GM21529 (cell line): Measurements from ENCODE around the gene CRYAB.
"Not testable (repeated sequence)": the region's sequence is repeated elsewhere in the genome, so short reads cannot be mapped to it uniquely, and the experiment has no call there.

Experiments
- ATAC-seq: cut with Tn5 transposase; IDR thresholded peaks from one replicate; pipeline ENCODE4 v1.9.1; 2021; ENCODE audit not compliant: unreplicated experiment

CRYAB gene

DNA sequence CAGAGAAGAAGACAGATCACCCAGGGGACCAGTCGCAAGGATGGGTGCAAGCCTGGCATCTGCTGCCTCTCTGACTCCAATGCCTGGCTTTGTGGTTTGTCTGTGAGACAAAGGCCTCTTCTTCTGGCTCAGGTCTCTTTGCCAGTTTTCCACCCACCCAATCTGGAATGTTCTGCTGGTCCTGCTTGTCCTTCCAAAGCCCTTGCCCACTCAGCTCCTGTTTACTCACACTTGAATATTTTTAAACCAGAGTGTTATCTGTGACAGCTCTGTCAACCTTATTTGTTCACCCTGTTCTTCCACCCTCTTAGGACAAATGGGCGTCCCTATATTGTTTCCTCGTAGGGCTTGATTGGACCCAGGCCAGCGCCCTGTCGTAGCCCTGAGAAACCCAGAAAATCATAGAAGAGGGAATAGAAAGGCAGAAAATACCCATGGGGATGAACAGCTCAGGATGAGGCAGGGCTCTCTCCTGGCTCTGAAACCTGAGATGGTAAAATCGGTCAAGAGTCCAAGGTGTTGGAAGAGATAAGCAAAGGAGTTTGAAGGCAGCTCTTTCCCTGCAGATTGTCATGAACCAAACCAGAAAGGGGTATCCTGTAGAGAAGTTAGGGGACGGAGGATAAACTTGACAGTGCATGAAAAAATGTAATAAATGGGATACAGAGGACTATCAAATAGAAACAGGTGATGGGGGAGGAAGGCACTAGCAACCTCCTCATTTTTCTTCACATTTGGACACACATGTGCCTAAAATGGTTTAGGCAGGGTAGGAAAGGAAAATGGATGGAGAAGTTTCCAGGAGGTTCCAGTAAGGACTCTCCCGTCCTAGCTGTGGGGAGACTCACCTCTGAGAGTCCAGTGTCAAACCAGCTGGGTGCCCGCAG lies 651 bp downstream of the CRYAB start:
- ATAC-seq = no peak

GRCh38 chr11:111909378-111909777 lies 2.2 kb downstream of the CRYAB start:
- ATAC-seq = no peak

- ATAC-seq = no peak
These were observed 2.8 kb downstream of the CRYAB start for GRCh38 chr11:111908639-111909305.

DNA sequence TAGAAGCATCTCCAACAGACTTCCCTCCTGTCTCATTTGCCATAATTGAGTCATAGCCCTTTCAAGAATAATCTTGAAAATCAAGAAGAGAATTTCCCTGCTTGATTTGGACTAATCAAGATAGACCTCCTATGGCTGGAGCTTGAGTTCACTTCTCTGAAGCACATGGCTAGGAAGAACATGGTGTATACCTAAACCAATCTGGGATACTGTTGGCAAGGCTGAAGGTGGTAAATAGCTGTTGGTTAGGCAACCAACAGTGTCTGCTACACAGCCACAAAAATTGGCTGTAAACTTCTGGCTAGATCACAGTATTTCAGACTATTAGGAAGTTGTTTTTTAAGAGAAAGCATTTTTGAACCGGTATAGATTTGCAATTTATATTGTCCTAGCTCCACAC lies 4.9 kb downstream of the CRYAB start:
- no peak for ATAC-seq

GRCh38 chr11:111905411-111905810 lies 6.2 kb downstream of the CRYAB start:
- no peak for ATAC-seq

- ATAC-seq = no peak
These were observed 24.7 kb downstream of the CRYAB start for GRCh38 chr11:111886844-111887243.

DNA sequence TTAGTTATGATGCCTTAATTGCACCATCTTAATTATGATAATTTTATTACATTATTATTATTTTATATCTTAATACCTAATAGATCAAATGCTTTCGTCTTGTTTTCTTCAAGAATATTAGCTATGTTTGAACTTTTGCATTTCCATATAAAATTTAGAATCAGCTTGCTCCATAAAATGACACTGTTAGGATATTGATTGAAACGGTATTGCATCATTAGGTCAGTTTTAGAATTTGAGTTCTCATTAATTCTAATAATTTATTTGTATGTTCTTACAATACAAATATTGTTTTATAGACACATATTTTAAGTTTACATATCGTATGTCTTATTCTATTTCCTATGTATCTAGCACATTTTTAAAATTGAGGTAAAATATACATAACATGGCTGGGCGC lies 25.5 kb downstream of the CRYAB start:
- ATAC-seq = no peak

GRCh38 chr11:111885053-111885452 lies 26.5 kb downstream of the CRYAB start:
- ATAC-seq = not testable (repeated sequence)

GRCh38 chr11:111882202-111882601 lies 29.4 kb downstream of the CRYAB start:
- ATAC-seq = no peak

- peak; percentile 1 for ATAC-seq
These were observed 32.0 kb downstream of the CRYAB start for GRCh38 chr11:111879637-111879960.

- peak; percentile 90 for ATAC-seq
These were observed 32.5 kb downstream of the CRYAB start, which contains the start of the genes CFAP68 and FDXACB1 for GRCh38 chr11:111878849-111879636. CFAP68 (plus strand) TSS chr11:111879541; CDS start chr11:111879561, 20 bp downstream. FDXACB1 (minus strand) TSS chr11:111879165; CDS start chr11:111879132, 33 bp downstream.

DNA sequence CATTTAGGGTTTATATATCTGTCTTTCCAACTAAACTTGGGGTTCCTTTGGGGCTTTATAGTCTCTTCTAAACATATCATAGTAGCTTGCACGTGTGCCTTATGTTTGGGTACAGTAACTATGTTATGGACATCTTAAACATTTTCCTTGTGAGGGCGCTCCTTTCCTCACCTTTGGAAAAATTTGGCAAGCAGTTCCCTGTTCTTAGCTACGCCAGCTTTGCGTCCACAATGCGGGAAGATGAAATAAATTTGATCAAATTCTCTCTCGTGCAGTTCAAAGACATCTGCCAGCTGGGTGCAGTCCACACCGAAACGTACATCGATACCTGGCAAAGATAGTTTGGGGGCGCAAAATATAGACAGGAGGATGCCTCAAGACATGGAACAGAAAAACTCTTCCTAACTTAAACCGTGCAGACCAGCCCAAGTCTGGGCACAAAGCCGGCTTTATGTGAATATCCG lies 33.2 kb downstream of the CRYAB start:
- peak; percentile 12 for ATAC-seq

GRCh38 chr11:111871693-111872161 lies 39.8 kb downstream of the CRYAB start:
- no peak for ATAC-seq

- ATAC-seq = peak; percentile 89
These were observed 40.5 kb downstream of the CRYAB start, which contains the start of gene ALG9 for GRCh38 chr11:111870886-111871692. ALG9 (minus strand) TSS chr11:111871581; CDS start chr11:111871482, 99 bp downstream.

DNA sequence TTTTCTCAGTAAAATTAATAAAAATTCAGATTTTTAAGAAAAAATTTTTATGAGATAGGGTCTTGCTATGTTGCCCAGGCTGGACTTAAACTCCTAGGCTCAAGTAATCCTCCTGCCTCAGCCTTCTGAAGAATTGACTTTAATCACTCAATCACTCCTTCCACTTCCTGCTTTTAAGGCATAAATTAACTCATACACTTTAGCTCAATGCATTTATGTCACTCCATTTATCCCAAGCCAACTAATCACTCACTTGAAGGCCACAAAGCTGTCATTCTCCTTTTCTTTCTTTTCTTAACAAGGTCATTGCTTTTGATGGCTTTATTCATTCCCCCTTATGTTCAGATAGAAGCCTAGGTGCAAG lies 41.1 kb downstream of the CRYAB start:
- peak; percentile 12 for ATAC-seq

DNA sequence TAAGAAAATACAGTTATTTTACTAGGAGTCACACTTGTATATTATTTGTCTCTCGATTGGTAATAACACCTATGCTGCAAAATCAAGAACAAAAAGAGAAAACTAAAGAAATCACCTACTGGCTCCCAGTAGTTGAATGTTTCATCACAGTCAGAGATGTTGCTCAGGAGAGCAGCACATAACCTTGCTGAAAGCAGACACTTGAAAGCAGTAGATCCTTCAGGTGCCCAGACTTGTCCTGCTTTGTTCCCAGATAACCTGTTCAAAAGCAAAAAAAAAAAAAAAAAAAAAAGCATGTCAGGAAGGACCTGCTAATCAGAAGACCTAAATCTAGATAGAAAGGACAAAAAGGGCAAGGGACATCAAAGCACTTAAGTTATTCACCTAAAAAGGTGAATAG lies 41.5 kb downstream of the CRYAB start:
- ATAC-seq = no peak

- ATAC-seq = no peak
These were observed 51.3 kb downstream of the CRYAB start for GRCh38 chr11:111860257-111860656.
